HCT116 (cell line): Measurements from ENCODE around the gene SEMA5A.

Experiments used
- EGR1 ChIP-seq: IDR thresholded peaks from 2 replicates; pipeline ENCODE4 v1.6.1; 2012; ENCODE audit warnings: low read depth
- EZH2 ChIP-seq: fragments of 200-600 bp; sonication (generic); IDR thresholded peaks from 2 replicates; pipeline ENCODE4 v1.6.1; 2017; ENCODE audit warnings: antibody characterized with exemption, mixed run types
- JUND ChIP-seq: IDR thresholded peaks from 2 replicates; pipeline ENCODE4 v1.6.1; 2012
- POLR2A ChIP-seq: IDR thresholded peaks from 2 replicates; pipeline ENCODE4 v1.7.0; 2011; ENCODE audit warnings: borderline replicate concordance; ENCODE audit not compliant: insufficient read depth, insufficient read length; ENCODE audit errors: extremely low read depth
- YY1 ChIP-seq: IDR thresholded peaks from 2 replicates; pipeline ENCODE4 v1.6.1; 2011; ENCODE audit warnings: low read length, low read depth, moderate library complexity, mild to moderate bottlenecking; ENCODE audit not compliant: insufficient replicate concordance; ENCODE audit errors: extremely low read depth
- ZNF274 ChIP-seq: fragments of 200-500 bp; sonication (Bioruptor generic); IDR thresholded peaks from 2 replicates; pipeline ENCODE4 v1.6.1; 2014; ENCODE audit warnings: mild to moderate bottlenecking, low read depth, low read length, inconsistent platforms
- TF ChIP-seq, protein P1 (sequence below): IDR thresholded peaks from 2 replicates; pipeline ENCODE4 v1.6.1; 2012
- TF ChIP-seq, protein P2 (sequence below), 3 experiments: fragments of 200-600 bp in 1 of 3; sonication (generic) in 1 of 3; IDR thresholded peaks in 2 of 3; conservative IDR thresholded peaks in 1 of 3; 2 replicates each; pipeline ENCODE4 v1.5.1; 2012 to 2017; ENCODE audit warnings: low read depth in 2 of 3, low read length in 2 of 3, antibody characterized with exemption in 1 of 3, borderline replicate concordance in 1 of 3, control low read depth in 1 of 3, mild to moderate bottlenecking in 1 of 3, mixed read lengths in 1 of 3, mixed run types in 1 of 3, moderate library complexity in 1 of 3; ENCODE audit not compliant: insufficient read depth in 1 of 3
- TF ChIP-seq, protein P3 (sequence below): IDR thresholded peaks from 2 replicates; pipeline ENCODE4 v1.6.1; 2012

DNA sequence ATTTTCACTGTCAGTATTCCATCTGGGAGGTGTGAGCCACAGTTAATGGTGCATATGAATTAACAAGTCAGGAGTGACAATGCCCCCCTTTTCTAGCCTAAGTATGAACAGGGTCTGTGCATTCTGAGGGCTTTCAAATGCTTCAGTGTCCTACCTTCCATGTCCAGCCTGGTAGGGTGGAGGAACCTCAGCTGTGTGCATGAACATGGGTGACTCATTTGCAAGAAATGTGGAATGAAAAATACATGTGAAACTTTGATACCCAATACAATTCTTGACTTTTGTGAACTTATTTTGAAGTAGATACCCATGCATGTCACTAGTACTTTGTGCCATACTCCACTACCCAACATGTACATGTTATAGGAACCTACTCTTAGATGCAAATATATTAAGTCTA is 375.8 kb downstream of the SEMA5A start:
- TF ChIP-seq POLR2A = no peak
- TF ChIP-seq, protein P1, sequence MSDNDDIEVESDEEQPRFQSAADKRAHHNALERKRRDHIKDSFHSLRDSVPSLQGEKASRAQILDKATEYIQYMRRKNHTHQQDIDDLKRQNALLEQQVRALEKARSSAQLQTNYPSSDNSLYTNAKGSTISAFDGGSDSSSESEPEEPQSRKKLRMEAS = no peak
- TF ChIP-seq, protein P2, sequence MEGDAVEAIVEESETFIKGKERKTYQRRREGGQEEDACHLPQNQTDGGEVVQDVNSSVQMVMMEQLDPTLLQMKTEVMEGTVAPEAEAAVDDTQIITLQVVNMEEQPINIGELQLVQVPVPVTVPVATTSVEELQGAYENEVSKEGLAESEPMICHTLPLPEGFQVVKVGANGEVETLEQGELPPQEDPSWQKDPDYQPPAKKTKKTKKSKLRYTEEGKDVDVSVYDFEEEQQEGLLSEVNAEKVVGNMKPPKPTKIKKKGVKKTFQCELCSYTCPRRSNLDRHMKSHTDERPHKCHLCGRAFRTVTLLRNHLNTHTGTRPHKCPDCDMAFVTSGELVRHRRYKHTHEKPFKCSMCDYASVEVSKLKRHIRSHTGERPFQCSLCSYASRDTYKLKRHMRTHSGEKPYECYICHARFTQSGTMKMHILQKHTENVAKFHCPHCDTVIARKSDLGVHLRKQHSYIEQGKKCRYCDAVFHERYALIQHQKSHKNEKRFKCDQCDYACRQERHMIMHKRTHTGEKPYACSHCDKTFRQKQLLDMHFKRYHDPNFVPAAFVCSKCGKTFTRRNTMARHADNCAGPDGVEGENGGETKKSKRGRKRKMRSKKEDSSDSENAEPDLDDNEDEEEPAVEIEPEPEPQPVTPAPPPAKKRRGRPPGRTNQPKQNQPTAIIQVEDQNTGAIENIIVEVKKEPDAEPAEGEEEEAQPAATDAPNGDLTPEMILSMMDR (IDR thresholded peaks at IDR 0.05 in 2 of 3, conservative IDR thresholded peaks at IDR 0.05 in 1 of 3; ENCODE audit: borderline replicate concordance in 1 of 3, insufficient read depth in 1 of 3, low read depth in 2 of 3, low read length in 2 of 3) = no peak
- no peak for TF ChIP-seq EGR1
- TF ChIP-seq ZNF274 = no peak
- no peak for TF ChIP-seq YY1
- TF ChIP-seq, protein P3, sequence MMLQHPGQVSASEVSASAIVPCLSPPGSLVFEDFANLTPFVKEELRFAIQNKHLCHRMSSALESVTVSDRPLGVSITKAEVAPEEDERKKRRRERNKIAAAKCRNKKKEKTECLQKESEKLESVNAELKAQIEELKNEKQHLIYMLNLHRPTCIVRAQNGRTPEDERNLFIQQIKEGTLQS = no peak
- no peak for TF ChIP-seq EZH2
- TF ChIP-seq JUND = no peak
